Activated T-helper 17 cell treated with anti-CD3 and anti-CD28 coated beads, Interleukin-2, amount 50 U/mL, for 72 hours (primary cell): ENCODE measurements around the gene RGS11. TPM values are rescaled to one million over a fixed set of nuclear protein-coding genes. Genes with fewer than 3 reads are reported as not detected.
A peak's percentile ranks its signal among the peaks of the same experiment; 100 is the strongest.

Experiments used
- ATAC-seq: fragments of 150-1000 bp; cut with Tn5 transposase; replicated peaks from 2 replicates; pipeline ENCODE4 v1.10.0; 2021; ENCODE audit warnings: mild to moderate bottlenecking, moderate library complexity
- H3K27ac Mint-ChIP-seq: one replicate; pipeline ENCODE4 v1.8.0; 2022; ENCODE audit warnings: mixed read lengths
- H3K27me3 Mint-ChIP-seq: one replicate; pipeline ENCODE4 v1.8.0; 2022; ENCODE audit warnings: mixed read lengths
- H3K36me3 Mint-ChIP-seq: one replicate; pipeline ENCODE4 v1.8.0; 2022; ENCODE audit warnings: low read depth, mild to moderate bottlenecking, mixed read lengths
- H3K4me1 Mint-ChIP-seq: one replicate; pipeline ENCODE4 v1.8.0; 2022; ENCODE audit warnings: mixed read lengths
- H3K4me3 Mint-ChIP-seq: one replicate; pipeline ENCODE4 v1.8.0; 2022; ENCODE audit warnings: mild to moderate bottlenecking, mixed read lengths
- H3K9me3 Mint-ChIP-seq: one replicate; pipeline ENCODE4 v1.8.0; 2022; ENCODE audit warnings: mixed read lengths
- total RNA-seq, 2 donors: library from RNA; stranded (reverse); gene quantifications; one replicate each; pipeline ENCODE4 v1.2.3, GENCODE V29; 2022

The RGS11 gene
- total RNA-seq, 2 donors from 2014 or later, result 0.11 TPM; not detected in 1

- Mint-ChIP-seq H3K4me3 (no peak overlapping the region), H3K27me3 (no peaks in the 10 kb centered on the region), H3K4me1 (no peaks in the 10 kb centered on the region), H3K27ac (no peak overlapping the region), H3K9me3 (no peaks in the 10 kb centered on the region), H3K36me3 (peaks cover 59% of the 10 kb centered on the region)
- no peak for ATAC-seq
These were observed 31.2 kb upstream of the RGS11 start for GRCh38 chr16:306911-307370.

- H3K9me3 Mint-ChIP-seq, result no peaks in the 10 kb centered on the region
- no peak overlapping the region for H3K4me3 Mint-ChIP-seq
- H3K27me3 Mint-ChIP-seq, result no peaks in the 10 kb centered on the region
- H3K4me1 Mint-ChIP-seq, result no peaks in the 10 kb centered on the region
- H3K36me3 Mint-ChIP-seq, result peaks cover 54% of the 10 kb centered on the region
- no peak for ATAC-seq
- no peak overlapping the region for H3K27ac Mint-ChIP-seq
These were observed 30.3 kb upstream of the RGS11 start for GRCh38 chr16:305916-306626.

- H3K27ac Mint-ChIP-seq, result peak overlapping the region; percentile 54
- no peaks in the 10 kb centered on the region for H3K9me3 Mint-ChIP-seq
- H3K4me3 Mint-ChIP-seq, result no peak overlapping the region
- H3K27me3 Mint-ChIP-seq, result no peaks in the 10 kb centered on the region
- no peak for ATAC-seq
- peaks cover 60% of the 10 kb centered on the region for H3K36me3 Mint-ChIP-seq
- no peaks in the 10 kb centered on the region for H3K4me1 Mint-ChIP-seq
These were observed 28.2 kb upstream of the RGS11 start for GRCh38 chr16:303760-304505.

GRCh38 chr16:301950-302349 is 26.2 kb upstream of the RGS11 start:
- H3K9me3 Mint-ChIP-seq, result no peaks in the 10 kb centered on the region
- H3K36me3 Mint-ChIP-seq, result peaks cover 52% of the 10 kb centered on the region
- H3K4me1 Mint-ChIP-seq, result no peaks in the 10 kb centered on the region
- H3K27me3 Mint-ChIP-seq, result no peaks in the 10 kb centered on the region
- ATAC-seq, result no peak
- no peak overlapping the region for H3K4me3 Mint-ChIP-seq
- no peak overlapping the region for H3K27ac Mint-ChIP-seq

- no peak for ATAC-seq
- no peak overlapping the region for H3K4me3 Mint-ChIP-seq
- H3K9me3 Mint-ChIP-seq, result no peaks in the 10 kb centered on the region
- no peak overlapping the region for H3K27ac Mint-ChIP-seq
- H3K4me1 Mint-ChIP-seq, result no peaks in the 10 kb centered on the region
- no peaks in the 10 kb centered on the region for H3K27me3 Mint-ChIP-seq
- H3K36me3 Mint-ChIP-seq, result peaks cover 48% of the 10 kb centered on the region
These were observed 25.5 kb upstream of the RGS11 start for GRCh38 chr16:301235-301634.

GRCh38 chr16:297832-298231 is 22.1 kb upstream of the RGS11 start:
- no peak overlapping the region for H3K4me3 Mint-ChIP-seq
- ATAC-seq, result no peak
- no peaks in the 10 kb centered on the region for H3K9me3 Mint-ChIP-seq
- no peaks in the 10 kb centered on the region for H3K4me1 Mint-ChIP-seq
- no peak overlapping the region for H3K27ac Mint-ChIP-seq
- peaks cover 33% of the 10 kb centered on the region for H3K36me3 Mint-ChIP-seq
- no peaks in the 10 kb centered on the region for H3K27me3 Mint-ChIP-seq

GRCh38 chr16:296806-297510 is 21.2 kb upstream of the RGS11 start:
- no peaks in the 10 kb centered on the region for H3K9me3 Mint-ChIP-seq
- H3K27me3 Mint-ChIP-seq, result no peaks in the 10 kb centered on the region
- H3K27ac Mint-ChIP-seq, result no peak overlapping the region
- ATAC-seq, result no peak
- no peaks in the 10 kb centered on the region for H3K4me1 Mint-ChIP-seq
- H3K36me3 Mint-ChIP-seq, result peaks cover 37% of the 10 kb centered on the region
- no peak overlapping the region for H3K4me3 Mint-ChIP-seq

- H3K9me3 Mint-ChIP-seq, result no peaks in the 10 kb centered on the region
- no peak for ATAC-seq
- H3K27ac Mint-ChIP-seq, result no peak overlapping the region
- H3K36me3 Mint-ChIP-seq, result peaks cover 41% of the 10 kb centered on the region
- no peaks in the 10 kb centered on the region for H3K27me3 Mint-ChIP-seq
- H3K4me3 Mint-ChIP-seq, result no peak overlapping the region
- H3K4me1 Mint-ChIP-seq, result no peaks in the 10 kb centered on the region
These were observed 20.5 kb upstream of the RGS11 start for GRCh38 chr16:296276-296675.

GRCh38 chr16:293043-293775 is 17.5 kb upstream of the RGS11 start:
- ATAC-seq, result no peak
- Mint-ChIP-seq H3K27ac (no peak overlapping the region), H3K9me3 (no peaks in the 10 kb centered on the region), H3K27me3 (no peaks in the 10 kb centered on the region), H3K4me3 (no peak overlapping the region), H3K36me3 (peaks cover 35% of the 10 kb centered on the region), H3K4me1 (no peaks in the 10 kb centered on the region)

- no peaks in the 10 kb centered on the region for H3K4me1 Mint-ChIP-seq
- H3K27me3 Mint-ChIP-seq, result no peaks in the 10 kb centered on the region
- H3K9me3 Mint-ChIP-seq, result no peaks in the 10 kb centered on the region
- H3K36me3 Mint-ChIP-seq, result peaks cover 34% of the 10 kb centered on the region
- no peak overlapping the region for H3K4me3 Mint-ChIP-seq
- no peak overlapping the region for H3K27ac Mint-ChIP-seq
- ATAC-seq, result no peak
These were observed 15.8 kb upstream of the RGS11 start for GRCh38 chr16:291539-291938.

GRCh38 chr16:290681-291405 is 15.1 kb upstream of the RGS11 start:
- no peak overlapping the region for H3K4me3 Mint-ChIP-seq
- ATAC-seq, result no peak
- peaks cover 34% of the 10 kb centered on the region for H3K36me3 Mint-ChIP-seq
- H3K4me1 Mint-ChIP-seq, result no peaks in the 10 kb centered on the region
- H3K9me3 Mint-ChIP-seq, result no peaks in the 10 kb centered on the region
- H3K27ac Mint-ChIP-seq, result no peak overlapping the region
- no peaks in the 10 kb centered on the region for H3K27me3 Mint-ChIP-seq

GRCh38 chr16:290015-290680 is 14.4 kb upstream of the RGS11 start:
- Mint-ChIP-seq H3K4me1 (no peaks in the 10 kb centered on the region), H3K36me3 (peaks cover 34% of the 10 kb centered on the region), H3K27ac (no peak overlapping the region), H3K27me3 (no peaks in the 10 kb centered on the region), H3K4me3 (no peak overlapping the region), H3K9me3 (no peaks in the 10 kb centered on the region)
- ATAC-seq, result no peak

- Mint-ChIP-seq H3K4me1 (no peaks in the 10 kb centered on the region), H3K36me3 (peaks cover 34% of the 10 kb centered on the region), H3K27ac (no peak overlapping the region), H3K4me3 (no peak overlapping the region), H3K27me3 (no peaks in the 10 kb centered on the region), H3K9me3 (no peaks in the 10 kb centered on the region)
- no peak for ATAC-seq
These were observed 13.8 kb upstream of the RGS11 start for GRCh38 chr16:289395-289997.
